A549 (cell line): ENCODE measurements around the gene ITGB8. TPM values are rescaled to one million over a fixed set of nuclear protein-coding genes. Genes with fewer than 3 reads are reported as not detected.

Source experiments
- ATAC-seq, 2 experiments: fragments of 200-7000 bp in 1 of 2; fragments of >200 bp in 1 of 2; cut with Nextera tagmentation in 1 of 2; cut with Tn5 transposase in 1 of 2; 3 replicates each; pipeline versions ENCODE4 v1.8.0 to v1.9.1; 2018 to 2020; ENCODE audit warnings: mild to moderate bottlenecking in 1 of 2, moderate library complexity in 1 of 2
- CTCF ChIA-PET: fragments of 300-600 bp; sonication (Branson Sonifier 250); formaldehyde crosslinking; extraction: SDS; loops from one replicate; lab custom pipeline; 2021; ENCODE audit warnings: antibody characterized with exemption, inconsistent platforms; lab: Yijun Ruan, JAX
- POLR2A ChIA-PET: fragments of 350-600 bp; formaldehyde crosslinking; extraction: SDS; loops from one replicate; lab custom pipeline; 2021; ENCODE audit warnings: antibody characterized with exemption, inconsistent platforms; lab: Yijun Ruan, JAX
- DNase-seq, 2 experiments: peaks; one replicate each; pipeline versions ENCODE4 v3.0.0 to v3.0.0-alpha.2; 2011 to 2016; ENCODE audit warnings: low read depth in 1 of 2, low spot score in 1 of 2
- FAIRE-seq: peaks from 2 replicates; lab custom pipeline; 2011; peaks lifted over from hg19 to GRCh38; lab: Jason Lieb, UNC
- H3K27ac ChIP-seq, 2 experiments: fragments of >200 bp; sonication (Bioruptor Twin); formaldehyde crosslinking; 3 replicates each; pipeline ENCODE4 v1.5.1; 2016 to 2017
- H3K4me1 ChIP-seq: fragments of >200 bp; sonication (Bioruptor Twin); formaldehyde crosslinking; 3 replicates; pipeline ENCODE4 v1.6.1; 2016
- H3K4me2 ChIP-seq: fragments of >200 bp; sonication (Bioruptor Twin); formaldehyde crosslinking; 3 replicates; pipeline ENCODE4 v1.6.1; 2016
- H3K4me3 ChIP-seq: fragments of >200 bp; sonication (Bioruptor Twin); formaldehyde crosslinking; 3 replicates; pipeline ENCODE4 v1.5.1; 2016
- H3K9me3 ChIP-seq: fragments of >200 bp; sonication (Bioruptor Twin); formaldehyde crosslinking; 3 replicates; pipeline ENCODE4 v1.6.1; 2016
- BCL3 ChIP-seq: fragments of >200 bp; sonication (Bioruptor Twin); formaldehyde crosslinking; IDR thresholded peaks from 3 replicates; pipeline ENCODE4 v1.6.1; 2016
- CEBPB ChIP-seq, 2 experiments: fragments of >200 bp in 1 of 2; sonication (Bioruptor Twin) in 1 of 2; formaldehyde crosslinking in 1 of 2; IDR thresholded peaks; 2 replicates each; pipeline ENCODE4 v1.6.1; 2012 to 2016
- CTCF ChIP-seq: fragments of >200 bp; sonication (Bioruptor Twin); formaldehyde crosslinking; IDR thresholded peaks from 3 replicates; pipeline ENCODE4 v1.5.1; 2016
- EP300 ChIP-seq, 2 experiments: fragments of >200 bp; sonication (Bioruptor Twin); formaldehyde crosslinking; IDR thresholded peaks; 2 replicates in 1 of 2; 3 replicates in 1 of 2; pipeline ENCODE4 v1.6.1; 2016 to 2017
- ESRRA ChIP-seq: fragments of 150-350 bp; IDR thresholded peaks from 2 replicates; pipeline ENCODE4 v1.6.1; 2014; ENCODE audit warnings: mild to moderate bottlenecking, low read length, borderline replicate concordance
- FOSB ChIP-seq: fragments of 250-450 bp; sonication (Bioruptor Pico); IDR thresholded peaks from 2 replicates; pipeline ENCODE4 v1.5.0; 2020; ENCODE audit warnings: mild to moderate bottlenecking, moderate library complexity
- FOSL2 ChIP-seq, 2 experiments: fragments of 450-650 bp in 1 of 2; fragments of >200 bp in 1 of 2; sonication (Bioruptor Twin) in 1 of 2; formaldehyde crosslinking; IDR thresholded peaks; 2 replicates each; pipeline versions ENCODE4 v1.5.0 to v1.6.1; 2016 to 2020; ENCODE audit warnings: mild to moderate bottlenecking in 1 of 2, moderate library complexity in 1 of 2
- HES2 ChIP-seq: fragments of >200 bp; sonication (Bioruptor Twin); formaldehyde crosslinking; IDR thresholded peaks from 2 replicates; pipeline ENCODE4 v1.6.1; 2016
- HOXB5 ChIP-seq: fragments of 250-450 bp; sonication (Bioruptor Pico); IDR thresholded peaks from 2 replicates; pipeline ENCODE4 v1.5.0; 2020; ENCODE audit warnings: mild to moderate bottlenecking, moderate library complexity
- MAZ ChIP-seq: fragments of 150-350 bp; IDR thresholded peaks from 2 replicates; pipeline ENCODE4 v1.6.1; 2014; ENCODE audit warnings: antibody characterized with exemption, low read depth, low read length, borderline replicate concordance
- MYC ChIP-seq: IDR thresholded peaks from 2 replicates; pipeline ENCODE4 v1.6.1; 2012; ENCODE audit warnings: mild to moderate bottlenecking, inconsistent platforms, low read length, improper control_type of control experiment, borderline replicate concordance
- NPAS2 ChIP-seq: fragments of 250-450 bp; sonication (Bioruptor Pico); IDR thresholded peaks from 2 replicates; pipeline ENCODE4 v1.8.0; 2022; ENCODE audit warnings: mild to moderate bottlenecking, moderate library complexity, borderline replicate concordance
- PHF8 ChIP-seq: fragments of 200-600 bp; sonication (generic); IDR thresholded peaks from 2 replicates; pipeline ENCODE4 v1.6.1; 2016; ENCODE audit warnings: low read depth, mild to moderate bottlenecking, antibody characterized with exemption, moderate library complexity, borderline replicate concordance
- RCOR1 ChIP-seq: fragments of 150-350 bp; IDR thresholded peaks from 2 replicates; pipeline ENCODE4 v1.6.1; 2014; ENCODE audit warnings: antibody characterized with exemption, low read length, low read depth
- REST ChIP-seq: fragments of 200-600 bp; sonication (generic); IDR thresholded peaks from 2 replicates; pipeline ENCODE4 v1.6.1; 2016; ENCODE audit warnings: antibody characterized with exemption, mild to moderate bottlenecking, moderate library complexity
- RNF2 ChIP-seq: fragments of 200-600 bp; sonication (generic); IDR thresholded peaks from 2 replicates; pipeline ENCODE4 v1.6.1; 2016; ENCODE audit warnings: low read depth, mild to moderate bottlenecking, antibody characterized with exemption, moderate library complexity, borderline replicate concordance
- ZC3H11A ChIP-seq: fragments of 450-650 bp; IDR thresholded peaks from 2 replicates; pipeline ENCODE4 v1.6.1; 2014; ENCODE audit warnings: antibody characterized with exemption, mild to moderate bottlenecking
- ZNF302 ChIP-seq: fragments of 250-450 bp; sonication (Bioruptor Pico); IDR thresholded peaks from 2 replicates; pipeline ENCODE4 v1.9.0; 2021; ENCODE audit warnings: inconsistent platforms, mild to moderate bottlenecking, moderate library complexity
- WGBS: methylation state at CpG from one replicate; pipeline ENCODE4 v1.1.6; 2017; ENCODE audit errors: missing lambda C conversion rate; 5-methylcytosine and 5-hydroxymethylcytosine counted together
- polyA plus RNA-seq, 4 experiments: library from polyadenylated mRNA; depleted of rRNA in 3 of 4; stranded (reverse); fragments of >200 nt; fragmentation: RNase III in 1 of 4; extraction: RNeasy Plus Mini Kit Qiagen cat#74134 plus additional on column Dnase treatment in 1 of 4; gene quantifications; 2 replicates in 3 of 4; 3 replicates in 1 of 4; pipeline ENCODE4 v1.2.3, GENCODE V29; 2011 to 2017
- TF ChIP-seq, protein P1 (sequence below): fragments of 450-650 bp; IDR thresholded peaks from 2 replicates; pipeline ENCODE4 v1.6.1; 2014; ENCODE audit warnings: antibody characterized with exemption
- TF ChIP-seq, protein P2 (sequence below): IDR thresholded peaks from 2 replicates; pipeline ENCODE4 v1.6.1; 2012
- TF ChIP-seq, protein P3 (sequence below): IDR thresholded peaks from 2 replicates; pipeline ENCODE4 v1.6.1; 2012
- TF ChIP-seq, protein P4 (sequence below): IDR thresholded peaks from 2 replicates; pipeline ENCODE4 v1.6.1; 2012; ENCODE audit warnings: low read depth, borderline replicate concordance

ITGB8 gene
- polyA plus RNA-seq, 2 of the 4 experiments (the other 2 are of a cell fraction), result 0.39 to 0.67 TPM

- no peak for TF ChIP-seq HOXB5 (CRISPR knock-in tag)
- no peak for TF ChIP-seq CTCF
- TF ChIP-seq, protein P1, sequence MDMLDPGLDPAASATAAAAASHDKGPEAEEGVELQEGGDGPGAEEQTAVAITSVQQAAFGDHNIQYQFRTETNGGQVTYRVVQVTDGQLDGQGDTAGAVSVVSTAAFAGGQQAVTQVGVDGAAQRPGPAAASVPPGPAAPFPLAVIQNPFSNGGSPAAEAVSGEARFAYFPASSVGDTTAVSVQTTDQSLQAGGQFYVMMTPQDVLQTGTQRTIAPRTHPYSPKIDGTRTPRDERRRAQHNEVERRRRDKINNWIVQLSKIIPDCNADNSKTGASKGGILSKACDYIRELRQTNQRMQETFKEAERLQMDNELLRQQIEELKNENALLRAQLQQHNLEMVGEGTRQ, result no peak
- TF ChIP-seq BCL3, result no peak
- POLR2A ChIA-PET, result no interaction called here
- FAIRE-seq (no peak), DNase-seq (no peak), ATAC-seq (no peak)
- Histone ChIP-seq H3K4me2 (peak overlapping the region; percentile 17; the same call in 1 of the 3 replicates), H3K9me3 (peaks cover 4% of the 10 kb centered on the region; the same call in 1 of the 3 replicates), H3K27ac (no peak overlapping the region), H3K4me3 (no peak overlapping the region), H3K4me1 (peaks cover 8% of the 10 kb centered on the region; the same call in 1 of the 3 replicates)
- CTCF ChIA-PET, result no interaction called here
- 66% methylated on average over 3 of the region's 3 CpGs for WGBS
Observed at GRCh38 chr7:20296901-20297300, 33.8 kb upstream of the ITGB8 start.

- WGBS, result 5% methylated on average over 1 of the region's 1 CpG
- Histone ChIP-seq H3K4me2 (no peak overlapping the region), H3K27ac (no peak overlapping the region), H3K4me1 (peaks cover 9% of the 10 kb centered on the region; the same call in 1 of the 3 replicates), H3K4me3 (no peak overlapping the region), H3K9me3 (peaks cover 4% of the 10 kb centered on the region; the same call in 1 of the 3 replicates)
- TF ChIP-seq MAZ (no peak), EP300 (IDR thresholded peaks at IDR 0.05) (no peak), CEBPB (IDR thresholded peaks at IDR 0.05) (no peak), RNF2 (no peak), NPAS2 (CRISPR knock-in tag) (no peak), ZC3H11A (no peak), FOSL2 (IDR thresholded peaks at IDR 0.05) (no peak), FOSL2 (CRISPR knock-in tag; IDR thresholded peaks at IDR 0.05) (no peak), ESRRA (no peak), MYC (no peak), HOXB5 (CRISPR knock-in tag) (no peak), REST (no peak), ZNF302 (no peak), HES2 (no peak), FOSB (CRISPR knock-in tag) (no peak), PHF8 (no peak), RCOR1 (no peak)
- TF ChIP-seq, protein P2, sequence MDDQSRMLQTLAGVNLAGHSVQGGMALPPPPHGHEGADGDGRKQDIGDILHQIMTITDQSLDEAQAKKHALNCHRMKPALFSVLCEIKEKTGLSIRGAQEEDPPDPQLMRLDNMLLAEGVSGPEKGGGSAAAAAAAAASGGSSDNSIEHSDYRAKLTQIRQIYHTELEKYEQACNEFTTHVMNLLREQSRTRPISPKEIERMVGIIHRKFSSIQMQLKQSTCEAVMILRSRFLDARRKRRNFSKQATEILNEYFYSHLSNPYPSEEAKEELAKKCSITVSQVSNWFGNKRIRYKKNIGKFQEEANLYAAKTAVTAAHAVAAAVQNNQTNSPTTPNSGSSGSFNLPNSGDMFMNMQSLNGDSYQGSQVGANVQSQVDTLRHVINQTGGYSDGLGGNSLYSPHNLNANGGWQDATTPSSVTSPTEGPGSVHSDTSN, result no peak
- TF ChIP-seq, protein P3, sequence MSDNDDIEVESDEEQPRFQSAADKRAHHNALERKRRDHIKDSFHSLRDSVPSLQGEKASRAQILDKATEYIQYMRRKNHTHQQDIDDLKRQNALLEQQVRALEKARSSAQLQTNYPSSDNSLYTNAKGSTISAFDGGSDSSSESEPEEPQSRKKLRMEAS, result no peak
- TF ChIP-seq, protein P1, result no peak
- TF ChIP-seq, protein P4, sequence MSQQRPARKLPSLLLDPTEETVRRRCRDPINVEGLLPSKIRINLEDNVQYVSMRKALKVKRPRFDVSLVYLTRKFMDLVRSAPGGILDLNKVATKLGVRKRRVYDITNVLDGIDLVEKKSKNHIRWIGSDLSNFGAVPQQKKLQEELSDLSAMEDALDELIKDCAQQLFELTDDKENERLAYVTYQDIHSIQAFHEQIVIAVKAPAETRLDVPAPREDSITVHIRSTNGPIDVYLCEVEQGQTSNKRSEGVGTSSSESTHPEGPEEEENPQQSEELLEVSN, result no peak
- ATAC-seq (no peak), FAIRE-seq (no peak), DNase-seq (no peak)
- POLR2A ChIA-PET, result no interaction called here
- CTCF ChIA-PET, result no interaction called here
Observed at GRCh38 chr7:20298486-20298901, 32.2 kb upstream of the ITGB8 start.
